Activated B cell treated with CpG ODN at 0.5 μM for 24 hours (primary cell): ENCODE data around the gene ILF3. TPM values are rescaled to one million over a fixed set of nuclear protein-coding genes. Genes with fewer than 3 reads are reported as not detected.

Experiments used
- ATAC-seq: fragments of 200-7000 bp; cut with Tn5 transposase; one replicate; pipeline ENCODE4 v1.10.0; 2021; ENCODE audit warnings: low read depth, mild to moderate bottlenecking, moderate library complexity
- CTCF ChIA-PET: fragments of 350-600 bp; sonication (Branson Sonifier 250); formaldehyde crosslinking; loops from one replicate; lab custom pipeline; 2021; ENCODE audit warnings: antibody characterized with exemption; lab: Charles Lee
- POLR2A ChIA-PET: fragments of 350-600 bp; sonication (Branson Sonifier 250); formaldehyde crosslinking; loops from one replicate; lab custom pipeline; 2021; ENCODE audit warnings: antibody characterized with exemption; lab: Charles Lee
- DNase-seq: peaks from one replicate; pipeline ENCODE4 v3.0.0; 2022
- H3K27ac Mint-ChIP-seq: one replicate; pipeline ENCODE4 v1.8.0; 2020; ENCODE audit warnings: mixed read lengths
- H3K27me3 Mint-ChIP-seq: one replicate; pipeline ENCODE4 v1.8.0; 2021; ENCODE audit warnings: mixed read lengths
- H3K36me3 Mint-ChIP-seq: one replicate; pipeline ENCODE4 v1.8.0; 2021; ENCODE audit warnings: low read depth, mixed read lengths
- H3K4me1 Mint-ChIP-seq: one replicate; pipeline ENCODE4 v1.8.0; 2021; ENCODE audit warnings: mixed read lengths
- H3K4me3 Mint-ChIP-seq: one replicate; pipeline ENCODE4 v1.8.0; 2020; ENCODE audit warnings: mild to moderate bottlenecking, mixed read lengths
- H3K9me3 Mint-ChIP-seq: one replicate; pipeline ENCODE4 v1.8.0; 2020; ENCODE audit warnings: mixed read lengths
- CTCF ChIP-seq: fragments of 200-600 bp; IDR thresholded peaks from one replicate; pipeline ENCODE4 v1.8.0; 2022; ENCODE audit warnings: antibody characterized with exemption, mild to moderate bottlenecking
- intact Hi-C: fragments of 100-400 bp; cut with micrococcal nuclease; formaldehyde crosslinking; loops from one replicate; pipeline ENCODE4 v1.15.1; 2024
- total RNA-seq: library from RNA; stranded (reverse); gene quantifications from 2 replicates; pipeline ENCODE4 v1.2.3, GENCODE V29; 2022

ILF3 gene
- total RNA-seq, 1 donor from 2014 or later: 399 TPM

GRCh38 chr19:10687518-10688288 lies 33.6 kb downstream of the ILF3 start:
- Mint-ChIP-seq H3K4me1 (no peaks in the 10 kb centered on the region), H3K4me3 (no peak overlapping the region)
- CTCF ChIA-PET: no interaction called here

DNA sequence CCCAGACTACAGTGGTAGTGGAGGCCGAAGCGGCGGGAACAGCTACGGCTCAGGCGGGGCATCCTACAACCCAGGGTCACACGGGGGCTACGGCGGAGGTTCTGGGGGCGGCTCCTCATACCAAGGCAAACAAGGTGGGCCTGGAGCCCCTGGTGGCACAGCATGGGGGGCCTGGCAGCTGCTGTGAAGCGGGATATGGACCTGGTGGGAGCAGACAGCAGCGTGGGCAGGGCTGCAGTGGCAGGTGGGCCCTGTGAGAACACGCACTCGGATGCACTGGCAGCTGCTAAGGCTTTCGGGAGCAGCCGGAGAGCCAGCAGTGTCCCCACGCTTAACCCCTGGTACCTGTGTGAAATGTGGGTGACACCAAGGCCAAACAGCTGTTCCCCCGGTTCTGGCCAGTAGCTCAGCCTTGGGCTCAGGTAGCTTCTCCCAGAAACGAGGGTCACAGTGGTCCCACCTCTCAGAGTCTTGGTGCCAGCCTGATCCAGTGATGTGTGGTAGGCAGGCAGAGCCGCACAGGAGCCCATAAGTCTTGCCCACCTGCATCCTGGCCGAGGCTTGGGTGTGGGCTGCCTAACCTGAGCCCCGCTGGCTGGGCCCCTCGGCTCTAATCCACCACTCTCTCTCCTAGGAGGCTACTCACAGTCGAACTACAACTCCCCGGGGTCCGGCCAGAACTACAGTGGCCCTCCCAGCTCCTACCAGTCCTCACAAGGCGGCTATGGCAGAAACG lies 34.6 kb downstream of the ILF3 start:
- intact Hi-C loops: no loop called here
- no peaks in the 10 kb centered on the region for H3K27me3 Mint-ChIP-seq
- ATAC-seq (no peak), DNase-seq (no peak)
- no peaks in the 10 kb centered on the region for H3K4me1 Mint-ChIP-seq
- CTCF ChIA-PET: interaction anchor here (1.2 kb wide), 1 partner anchor 9 kb away, joined by 3 read pairs; no protein-coding TSS in a partner anchor
- no peak for TF ChIP-seq CTCF
- no peak overlapping the region for H3K27ac Mint-ChIP-seq
- no peaks in the 10 kb centered on the region for H3K9me3 Mint-ChIP-seq
- peaks cover 81% of the 10 kb centered on the region for H3K36me3 Mint-ChIP-seq
- H3K4me3 Mint-ChIP-seq: no peak overlapping the region
- POLR2A ChIA-PET: no interaction called here

More at GRCh38 chr19:10687518-10688288, 33.6 kb downstream of the ILF3 start:
- TF ChIP-seq CTCF: no peak
- Mint-ChIP-seq H3K36me3 (peaks cover 89% of the 10 kb centered on the region), H3K9me3 (no peaks in the 10 kb centered on the region), H3K27ac (no peak overlapping the region), H3K27me3 (no peaks in the 10 kb centered on the region)
- DNase-seq: no peak
- no peak for ATAC-seq
- POLR2A ChIA-PET: no interaction called here
- intact Hi-C loops: no loop called here

DNA sequence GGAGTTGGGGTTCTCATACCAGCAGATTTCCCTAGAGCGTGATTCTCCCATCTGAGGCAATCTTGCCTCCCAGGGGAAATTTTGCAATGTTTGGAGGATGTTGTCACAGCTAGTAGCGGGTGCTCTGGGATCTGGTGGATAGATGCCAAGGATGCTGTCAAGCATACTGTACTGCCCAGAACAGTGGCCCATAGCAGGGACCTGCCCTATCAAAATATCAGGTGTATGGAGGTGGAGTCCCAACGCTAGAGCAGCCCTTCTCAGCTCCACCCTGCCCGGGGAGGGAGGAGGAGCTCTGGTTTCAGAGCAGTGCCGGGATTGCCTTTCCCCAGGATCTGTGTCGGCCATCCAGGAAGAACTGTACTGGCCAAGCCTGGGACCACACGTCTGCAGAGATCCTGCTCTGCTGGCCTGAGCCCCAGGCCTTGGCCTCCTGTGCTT lies 36.2 kb downstream of the ILF3 start:
- Mint-ChIP-seq H3K9me3 (no peaks in the 10 kb centered on the region), H3K27ac (no peak overlapping the region), H3K27me3 (no peaks in the 10 kb centered on the region), H3K4me1 (peaks cover 7% of the 10 kb centered on the region), H3K4me3 (no peak overlapping the region), H3K36me3 (peaks cover 65% of the 10 kb centered on the region)
- DNase-seq (no peak), ATAC-seq (no peak)
- CTCF ChIA-PET: no interaction called here
- POLR2A ChIA-PET: no interaction called here
- intact Hi-C loops: no loop called here
- no peak for TF ChIP-seq CTCF

DNA sequence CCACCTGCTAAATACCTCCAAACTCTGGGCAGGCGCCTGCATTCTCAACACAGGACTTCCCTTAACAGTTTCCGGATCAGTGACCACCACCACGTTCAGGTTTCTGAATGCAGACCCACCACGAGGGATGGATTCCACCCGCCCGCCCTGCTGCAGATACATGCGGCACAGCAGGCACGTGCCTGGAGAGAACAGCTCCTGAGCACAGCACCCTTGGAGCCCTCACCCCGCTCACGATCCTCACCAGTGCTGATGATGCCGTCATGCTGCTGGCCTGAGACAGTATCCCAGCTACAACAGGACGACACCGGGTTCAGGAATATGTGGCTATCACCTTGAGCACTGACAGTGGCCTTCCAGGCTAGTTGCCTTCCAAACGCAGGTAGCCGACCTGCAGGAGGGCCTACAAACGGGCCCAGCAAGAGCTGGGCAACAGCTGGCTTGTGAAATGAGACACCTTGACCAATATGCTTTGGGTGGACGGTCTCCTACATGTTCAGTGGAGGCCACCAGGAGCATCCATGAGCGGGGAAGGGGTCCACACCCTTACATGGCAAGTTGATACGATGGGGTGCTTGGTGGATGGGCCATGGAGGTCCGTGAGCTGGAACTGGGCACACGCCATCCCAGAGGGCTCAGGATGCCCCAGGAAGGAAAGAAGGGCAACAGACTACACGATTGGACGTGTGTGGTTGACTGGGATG lies 37.2 kb downstream of the ILF3 start:
- H3K4me1 Mint-ChIP-seq: peaks cover 16% of the 10 kb centered on the region
- DNase-seq (no peak), ATAC-seq (no peak)
- ChIA-PET CTCF (interaction anchor here (1.7 kb wide), 1 partner anchor 8 kb away, joined by 4 read pairs; no protein-coding TSS in a partner anchor), POLR2A (no interaction called here)
- no peak overlapping the region for H3K4me3 Mint-ChIP-seq
- peaks cover 60% of the 10 kb centered on the region for H3K36me3 Mint-ChIP-seq
- H3K27me3 Mint-ChIP-seq: peaks cover 2% of the 10 kb centered on the region
- H3K9me3 Mint-ChIP-seq: no peaks in the 10 kb centered on the region
- no peak overlapping the region for H3K27ac Mint-ChIP-seq
- no peak for TF ChIP-seq CTCF
- intact Hi-C loops: no loop called here
